Hepatocyte (in vitro differentiated cells): Measurements from ENCODE around the gene C1QTNF2. TPM values are rescaled to one million over a fixed set of nuclear protein-coding genes. Genes with fewer than 3 reads are reported as not detected.

Experiments used
- DNase-seq: peaks from one replicate; pipeline ENCODE4 v3.0.0-alpha.2; 2016; ENCODE audit warnings: low spot score
- H2AFZ ChIP-seq: fragments of 200-600 bp; sonication (generic); 2 replicates; pipeline ENCODE4 v1.6.0; 2016; ENCODE audit warnings: antibody characterized with exemption, mild to moderate bottlenecking
- H3K27ac ChIP-seq: fragments of 200-600 bp; sonication (generic); 2 replicates; pipeline ENCODE4 v1.5.1; 2016; ENCODE audit warnings: mild to moderate bottlenecking
- H3K27me3 ChIP-seq: fragments of 200-600 bp; sonication (generic); 2 replicates; pipeline ENCODE4 v1.6.1; 2016
- H3K36me3 ChIP-seq: fragments of 200-600 bp; sonication (generic); replicated peaks from 2 replicates; pipeline ENCODE4 v1.5.1; 2016; ENCODE audit warnings: low read depth; ENCODE audit not compliant: insufficient read depth
- H3K4me1 ChIP-seq: fragments of 200-600 bp; sonication (generic); 2 replicates; pipeline ENCODE4 v1.5.1; 2016; ENCODE audit warnings: mild to moderate bottlenecking, moderate library complexity; ENCODE audit not compliant: insufficient read depth
- H3K4me2 ChIP-seq: fragments of 200-600 bp; sonication (generic); 2 replicates; pipeline ENCODE4 v1.6.0; 2016
- H3K4me3 ChIP-seq: fragments of 200-600 bp; sonication (generic); 2 replicates; pipeline ENCODE4 v1.5.1; 2016; ENCODE audit warnings: mild to moderate bottlenecking
- H3K79me2 ChIP-seq: fragments of 200-600 bp; sonication (generic); 2 replicates; pipeline ENCODE4 v1.6.0; 2017; ENCODE audit warnings: mild to moderate bottlenecking
- H3K9me2 ChIP-seq: fragments of 200-600 bp; sonication (generic); replicated peaks from 2 replicates; pipeline ENCODE4 v1.6.0; 2017; ENCODE audit warnings: mild to moderate bottlenecking; ENCODE audit not compliant: insufficient read depth
- H3K9me3 ChIP-seq: fragments of 200-600 bp; sonication (generic); 2 replicates; pipeline ENCODE4 v1.5.1; 2016; ENCODE audit warnings: low read depth, mild to moderate bottlenecking
- H4K20me1 ChIP-seq: fragments of 200-600 bp; sonication (generic); 2 replicates; pipeline ENCODE4 v1.6.0; 2016; ENCODE audit warnings: mild to moderate bottlenecking; ENCODE audit not compliant: insufficient read depth, poor library complexity, severe bottlenecking
- CTCF ChIP-seq: fragments of 200-600 bp; sonication (generic); IDR thresholded peaks from 2 replicates; pipeline ENCODE4 v1.5.1; 2016; ENCODE audit warnings: antibody characterized with exemption, mild to moderate bottlenecking; ENCODE audit not compliant: poor library complexity
- EZH2 ChIP-seq: fragments of 200-600 bp; sonication (generic); IDR thresholded peaks from 2 replicates; pipeline ENCODE4 v1.6.1; 2016; ENCODE audit warnings: antibody characterized with exemption, mild to moderate bottlenecking, borderline replicate concordance
- EZH2phosphoT487 ChIP-seq: fragments of 200-600 bp; sonication (generic); IDR thresholded peaks from one replicate; pipeline ENCODE4 v1.6.1; 2018; ENCODE audit warnings: antibody characterized with exemption, mild to moderate bottlenecking, low read depth, moderate library complexity; ENCODE audit not compliant: unreplicated experiment, severe bottlenecking
- WGBS: methylation state at CpG from one replicate; pipeline ENCODE4 v1.1.6; 2016; ENCODE audit warnings: low lambda C conversion rate; ENCODE audit errors: missing lambda C conversion rate; 5-methylcytosine and 5-hydroxymethylcytosine counted together
- polyA plus RNA-seq: library from polyadenylated mRNA; unstranded; fragments of >200 nt; fragmentation: Nextera tagmentation; extraction: Ambion mirVana; gene quantifications from 2 replicates; pipeline ENCODE4 v1.2.1, GENCODE V29; 2016
- total RNA-seq: library from RNA; depleted of rRNA; stranded (reverse); fragments of >200 nt; gene quantifications from 2 replicates; pipeline ENCODE4 v1.2.3, GENCODE V29; 2014

C1QTNF2 gene
- total and polyA plus RNA-seq, 2 experiments from 2014 or later: 1.5 to 3.0 TPM

GRCh38 chr5:160354666-160355065 lies 15.8 kb downstream of the C1QTNF2 start:
- TF ChIP-seq EZH2phosphoT487: no peak
- TF ChIP-seq CTCF: no peak
- TF ChIP-seq EZH2: no peak
- H3K9me2 ChIP-seq: no peaks in the 10 kb centered on the region
- H3K27me3 ChIP-seq: no peaks in the 10 kb centered on the region
- H3K4me2 ChIP-seq: no peak overlapping the region
- no peak for DNase-seq
- H3K27ac ChIP-seq: no peak overlapping the region
- H3K36me3 ChIP-seq: no peaks in the 10 kb centered on the region
- no peaks in the 10 kb centered on the region for H4K20me1 ChIP-seq
- no peaks in the 10 kb centered on the region for H3K9me3 ChIP-seq
- no peak overlapping the region for H2AFZ ChIP-seq
- 97% methylated on average over 11 of the region's 14 CpGs for WGBS
- H3K79me2 ChIP-seq: no peaks in the 10 kb centered on the region
- no peak overlapping the region for H3K4me3 ChIP-seq
- H3K4me1 ChIP-seq: peaks cover 14% of the 10 kb centered on the region

GRCh38 chr5:160353379-160353778 lies 17.0 kb downstream of the C1QTNF2 start:
- TF ChIP-seq EZH2 (no peak), EZH2phosphoT487 (no peak), CTCF (no peak)
- Histone ChIP-seq H3K27ac (no peak overlapping the region), H3K4me2 (no peak overlapping the region), H3K4me1 (peaks cover 6% of the 10 kb centered on the region), H3K79me2 (no peaks in the 10 kb centered on the region), H3K27me3 (no peaks in the 10 kb centered on the region), H3K9me3 (no peaks in the 10 kb centered on the region), H2AFZ (no peak overlapping the region), H3K36me3 (no peaks in the 10 kb centered on the region), H3K4me3 (no peak overlapping the region), H3K9me2 (no peaks in the 10 kb centered on the region), H4K20me1 (no peaks in the 10 kb centered on the region)
- 90% methylated on average over 8 of the region's 8 CpGs for WGBS
- no peak for DNase-seq

GRCh38 chr5:160352308-160352707 lies 18.1 kb downstream of the C1QTNF2 start:
- TF ChIP-seq EZH2phosphoT487: no peak
- TF ChIP-seq EZH2: no peak
- no peak for TF ChIP-seq CTCF
- Histone ChIP-seq H3K27me3 (no peaks in the 10 kb centered on the region), H3K4me3 (no peak overlapping the region), H4K20me1 (no peaks in the 10 kb centered on the region), H3K9me2 (no peaks in the 10 kb centered on the region), H3K79me2 (no peaks in the 10 kb centered on the region), H3K27ac (no peak overlapping the region), H3K4me2 (no peak overlapping the region), H3K9me3 (no peaks in the 10 kb centered on the region), H2AFZ (no peak overlapping the region), H3K4me1 (peaks cover 6% of the 10 kb centered on the region), H3K36me3 (no peaks in the 10 kb centered on the region)
- no peak for DNase-seq
- WGBS: 94% methylated on average over 4 of the region's 4 CpGs

- no peak overlapping the region for H3K4me2 ChIP-seq
- H3K9me3 ChIP-seq: no peaks in the 10 kb centered on the region
- WGBS: 84% methylated on average over 4 of the region's 4 CpGs
- H3K4me3 ChIP-seq: no peak overlapping the region
- H3K36me3 ChIP-seq: no peaks in the 10 kb centered on the region
- H3K79me2 ChIP-seq: no peaks in the 10 kb centered on the region
- DNase-seq: no peak
- no peak overlapping the region for H2AFZ ChIP-seq
- no peaks in the 10 kb centered on the region for H4K20me1 ChIP-seq
- no peak for TF ChIP-seq EZH2phosphoT487
- no peak for TF ChIP-seq EZH2
- TF ChIP-seq CTCF: no peak
- H3K27ac ChIP-seq: no peak overlapping the region
- no peaks in the 10 kb centered on the region for H3K9me2 ChIP-seq
- H3K27me3 ChIP-seq: no peaks in the 10 kb centered on the region
- H3K4me1 ChIP-seq: no peaks in the 10 kb centered on the region
These were observed 20.5 kb downstream of the C1QTNF2 start for GRCh38 chr5:160349935-160350303.
